ENCODE measurements around the gene NAALADL1.

GRCh38 chr11:64996710-64997380 is 61.5 kb downstream of the NAALADL1 start, which contains the start of gene BATF2:
- TF ChIP-seq, protein P1, sequence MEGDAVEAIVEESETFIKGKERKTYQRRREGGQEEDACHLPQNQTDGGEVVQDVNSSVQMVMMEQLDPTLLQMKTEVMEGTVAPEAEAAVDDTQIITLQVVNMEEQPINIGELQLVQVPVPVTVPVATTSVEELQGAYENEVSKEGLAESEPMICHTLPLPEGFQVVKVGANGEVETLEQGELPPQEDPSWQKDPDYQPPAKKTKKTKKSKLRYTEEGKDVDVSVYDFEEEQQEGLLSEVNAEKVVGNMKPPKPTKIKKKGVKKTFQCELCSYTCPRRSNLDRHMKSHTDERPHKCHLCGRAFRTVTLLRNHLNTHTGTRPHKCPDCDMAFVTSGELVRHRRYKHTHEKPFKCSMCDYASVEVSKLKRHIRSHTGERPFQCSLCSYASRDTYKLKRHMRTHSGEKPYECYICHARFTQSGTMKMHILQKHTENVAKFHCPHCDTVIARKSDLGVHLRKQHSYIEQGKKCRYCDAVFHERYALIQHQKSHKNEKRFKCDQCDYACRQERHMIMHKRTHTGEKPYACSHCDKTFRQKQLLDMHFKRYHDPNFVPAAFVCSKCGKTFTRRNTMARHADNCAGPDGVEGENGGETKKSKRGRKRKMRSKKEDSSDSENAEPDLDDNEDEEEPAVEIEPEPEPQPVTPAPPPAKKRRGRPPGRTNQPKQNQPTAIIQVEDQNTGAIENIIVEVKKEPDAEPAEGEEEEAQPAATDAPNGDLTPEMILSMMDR (IDR thresholded peaks at IDR 0.05), result peak in 4 of 6 experiments; percentile 48 to 58 (median 56)
- TF ChIP-seq POLR2A (IDR thresholded peaks at IDR 0.05), result peak in 1 of 2 donors; percentile 55
